Psoas muscle (tissue), 8 donors: Measurements from ENCODE around the gene FAS. TPM values are rescaled to one million over a fixed set of nuclear protein-coding genes. Genes with fewer than 3 reads are reported as not detected.

Experiments
- ATAC-seq, 4 donors: fragments of 200-7000 bp; cut with Tn5 transposase; one replicate each; pipeline ENCODE4 v1.9.1; 2020; ENCODE audit warnings: moderate library complexity in 3 of 4, mild to moderate bottlenecking in 2 of 4
- DNase-seq, 2 donors: peaks; one replicate each; pipeline ENCODE4 v3.0.0-alpha.2; 2020
- H3K27ac ChIP-seq: fragments of 200-600 bp; one replicate; pipeline ENCODE4 v1.8.0; 2022
- H3K27me3 ChIP-seq, 3 donors: fragments of 200-600 bp in 1 of 3; one replicate each; pipeline versions ENCODE4 v1.6.1 to v1.8.0; 2013 to 2022; ENCODE audit warnings: low read length in 2 of 3, mild to moderate bottlenecking in 2 of 3, moderate library complexity in 1 of 3; ENCODE audit not compliant: insufficient read depth in 3 of 3
- H3K36me3 ChIP-seq, 2 donors: fragments of 200-600 bp in 1 of 2; one replicate each; pipeline versions ENCODE4 v1.6.1 to v1.8.0; 2013 to 2022; ENCODE audit warnings: low read depth in 1 of 2, mild to moderate bottlenecking in 1 of 2, moderate library complexity in 1 of 2; ENCODE audit not compliant: insufficient read depth in 1 of 2
- H3K4me1 ChIP-seq: fragments of 200-600 bp; one replicate; pipeline ENCODE4 v1.8.0; 2022
- H3K4me3 ChIP-seq: fragments of 200-600 bp; one replicate; pipeline ENCODE4 v1.8.0; 2022; ENCODE audit warnings: mild to moderate bottlenecking
- H3K9me3 ChIP-seq: fragments of 200-600 bp; one replicate; pipeline ENCODE4 v1.8.0; 2022
- CTCF ChIP-seq: fragments of 200-600 bp; IDR thresholded peaks from one replicate; pipeline ENCODE4 v1.8.0; 2022; ENCODE audit warnings: antibody characterized with exemption
- WGBS, 3 donors: extraction: QIAGEN DNeasy Blood & Tissue Kit; methylation state at CpG; one replicate each; pipeline versions ENCODE4 v1.1.6 to v1.1.7; 2013; 5-methylcytosine and 5-hydroxymethylcytosine counted together
- intact Hi-C, 2 donors: fragments of 100-400 bp; cut with DNase I; formaldehyde crosslinking; loops; one replicate each; pipeline versions ENCODE4 v1.11.0 to v1.14.2; 2022
- polyA plus RNA-seq, 3 donors: library from polyadenylated mRNA; stranded (reverse); fragments of 200-250 nt; gene quantifications; one replicate each; pipeline ENCODE4 v1.2.3, GENCODE V29; 2013
- total RNA-seq, 4 donors: library from RNA; stranded (reverse); fragmentation: NEBNext Ultra II Directional in 2 of 4; extraction: Animal tissue kit (Norgen Biotek cat#: 25700) in 2 of 4; gene quantifications; one replicate each; pipeline versions ENCODE4 v1.2.1 to v1.2.4, GENCODE V29; 2021 to 2023
- donor health status: healthy with polysubstance abuse.
- donor health status: DM: no; HTN: no; CAD: no; lungs with moderate emphysema.
- donor health status: Bipolar disorder and iron deficiency.
- donor health status: healthy.
- donor health status: DM: yes; HTN: yes; CAD: no.
- donor health status: DM: no; HTN: no; CAD: no.
- donor health status: DM: no; HTN: no; CAD: no.
- donor health status: DM: yes; HTN: yes; CAD: no.

The FAS gene
- total and polyA plus RNA-seq, 7 donors: 1.1 to 3.8 (median 1.6) TPM

DNA sequence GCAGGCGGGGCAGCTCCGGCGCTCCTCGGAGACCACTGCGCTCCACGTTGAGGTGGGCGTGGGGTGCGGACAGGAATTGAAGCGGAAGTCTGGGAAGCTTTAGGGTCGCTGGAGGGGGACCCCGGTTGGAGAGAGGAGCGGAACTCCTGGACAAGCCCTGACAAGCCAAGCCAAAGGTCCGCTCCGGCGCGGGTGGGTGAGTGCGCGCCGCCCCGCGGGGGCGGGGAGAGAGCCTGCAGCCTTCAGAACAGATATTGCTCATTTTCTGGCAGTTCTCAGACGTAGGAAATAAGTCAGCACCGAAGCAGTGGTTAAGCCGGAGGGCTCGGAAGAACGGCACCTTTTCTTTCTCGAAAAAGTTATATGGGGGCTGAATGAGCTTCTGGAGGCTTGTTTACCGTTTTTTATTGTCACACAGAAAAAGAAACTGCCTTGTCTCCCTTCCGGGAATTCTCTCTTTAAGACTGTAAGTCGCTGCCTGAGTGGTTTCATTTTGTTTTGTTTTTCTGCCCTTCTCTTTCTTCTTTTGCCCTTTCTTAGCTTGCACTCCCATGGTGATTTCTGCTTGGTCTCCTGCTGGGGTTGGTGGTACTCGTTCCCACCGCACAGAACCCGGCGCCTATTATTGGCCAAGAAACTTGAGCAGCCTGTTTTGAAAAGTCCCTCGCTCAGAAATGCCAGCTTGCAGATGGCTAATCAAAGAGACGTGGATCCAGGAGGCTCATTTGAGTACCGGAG lies 732 bp downstream of the FAS start:
- Histone ChIP-seq H3K27ac (peak overlapping the region; percentile 79), H3K4me1 (peaks cover 4% of the 10 kb centered on the region), H3K4me3 (peak overlapping the region; percentile 92), H3K36me3 (no peaks in the 10 kb centered on the region), H3K27me3 (no peaks in the 10 kb centered on the region), H3K9me3 (no peaks in the 10 kb centered on the region)
- WGBS, 3 donors: 0% methylated on average over 38 of the region's 38 CpGs
- TF ChIP-seq CTCF: no peak
- peak; percentile 62 to 78 (median 72) for ATAC-seq
- peak; percentile 78 to 79 for DNase-seq
- intact Hi-C loops: no loop called here

DNA sequence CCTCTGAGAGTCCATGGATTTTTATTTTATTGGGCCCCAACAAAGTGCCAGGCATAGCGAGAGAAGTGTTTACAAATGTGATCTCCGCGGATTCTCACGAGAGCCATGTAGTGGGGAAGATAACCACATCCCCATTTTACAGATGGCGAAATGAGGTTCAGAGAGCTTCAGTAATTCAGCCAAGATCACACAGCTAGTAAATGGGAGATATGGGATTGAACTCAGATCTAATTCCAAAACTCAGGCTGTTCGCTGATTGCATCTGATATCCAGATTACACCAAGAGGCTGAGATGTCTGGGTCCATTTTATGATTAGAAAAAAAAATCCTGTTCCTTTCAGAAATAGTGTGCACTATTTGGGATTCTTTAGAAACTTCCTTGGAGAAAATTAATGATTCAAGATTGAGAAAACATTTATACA lies 1.3 kb downstream of the FAS start:
- Histone ChIP-seq H3K4me1 (peaks cover 4% of the 10 kb centered on the region), H3K27me3 (no peaks in the 10 kb centered on the region), H3K4me3 (peak overlapping the region; percentile 92), H3K9me3 (no peaks in the 10 kb centered on the region), H3K27ac (peak overlapping the region; percentile 79), H3K36me3 (no peaks in the 10 kb centered on the region)
- DNase-seq (no peak), ATAC-seq (no peak)
- WGBS, 3 donors: 9 to 23% (median 10%) methylated on average over 6 of the region's 6 CpGs
- TF ChIP-seq CTCF: no peak
- intact Hi-C loops: no loop called here

GRCh38 chr10:88992921-88993524 lies 2.4 kb downstream of the FAS start:
- DNase-seq: no peak
- ATAC-seq: no peak
- intact Hi-C loops: no loop called here
- no peak for TF ChIP-seq CTCF
- Histone ChIP-seq H3K36me3 (no peaks in the 10 kb centered on the region), H3K27me3 (no peaks in the 10 kb centered on the region), H3K9me3 (no peaks in the 10 kb centered on the region), H3K4me1 (peaks cover 4% of the 10 kb centered on the region), H3K4me3 (peak overlapping the region; percentile 92), H3K27ac (peak overlapping the region; percentile 6)
- 40 to 50% (median 43%) methylated on average over 3 of the region's 3 CpGs for WGBS, 3 donors

- no peaks in the 10 kb centered on the region for H3K9me3 ChIP-seq
- H3K27ac ChIP-seq: no peak overlapping the region
- peaks cover 4% of the 10 kb centered on the region for H3K4me1 ChIP-seq
- H3K27me3 ChIP-seq: no peaks in the 10 kb centered on the region
- 20 to 62% (median 26%) methylated on average over 1 of the region's 1 CpG for WGBS, 3 donors
- intact Hi-C loops: no loop called here
- DNase-seq: no peak
- H3K36me3 ChIP-seq: no peaks in the 10 kb centered on the region
- peak overlapping the region; percentile 92 for H3K4me3 ChIP-seq
- ATAC-seq: no peak
- no peak for TF ChIP-seq CTCF
Observed at GRCh38 chr10:88994019-88994418, 3.4 kb downstream of the FAS start.
